ENCODE data around the gene SERF1A. TPM values are rescaled to one million over a fixed set of nuclear protein-coding genes. Genes with fewer than 3 reads are reported as not detected.
"Not testable (repeated sequence)": the region's sequence is repeated elsewhere in the genome, so short reads cannot be mapped to it uniquely, and the experiment has no call there.

Gene SERF1A
- 3.7 TPM for total RNA-seq (2021; ENCODE audit: unreplicated experiment)
- polyA plus RNA-seq (2012): not detected in 2 replicates
- Bru-seq, nascent RNA: percentile 29 among the genes with signal in this experiment
- BruChase-seq, experiment 1, labeled RNA remaining after a 6-hour chase: percentile 22 among the genes with signal in this experiment
- BruChase-seq, experiment 2, labeled RNA remaining after a 2-hour chase: percentile 30 among the genes with signal in this experiment
- long read RNA-seq, transcript SERF1A-201 (3 exons, 963 nt): major isoform, 11 of 12 reads
- long read RNA-seq, partial matches to known transcripts: 0 of 12 reads
- long read RNA-seq, other reads (novel, unspliced or antisense): 0 of 12 reads

DNA sequence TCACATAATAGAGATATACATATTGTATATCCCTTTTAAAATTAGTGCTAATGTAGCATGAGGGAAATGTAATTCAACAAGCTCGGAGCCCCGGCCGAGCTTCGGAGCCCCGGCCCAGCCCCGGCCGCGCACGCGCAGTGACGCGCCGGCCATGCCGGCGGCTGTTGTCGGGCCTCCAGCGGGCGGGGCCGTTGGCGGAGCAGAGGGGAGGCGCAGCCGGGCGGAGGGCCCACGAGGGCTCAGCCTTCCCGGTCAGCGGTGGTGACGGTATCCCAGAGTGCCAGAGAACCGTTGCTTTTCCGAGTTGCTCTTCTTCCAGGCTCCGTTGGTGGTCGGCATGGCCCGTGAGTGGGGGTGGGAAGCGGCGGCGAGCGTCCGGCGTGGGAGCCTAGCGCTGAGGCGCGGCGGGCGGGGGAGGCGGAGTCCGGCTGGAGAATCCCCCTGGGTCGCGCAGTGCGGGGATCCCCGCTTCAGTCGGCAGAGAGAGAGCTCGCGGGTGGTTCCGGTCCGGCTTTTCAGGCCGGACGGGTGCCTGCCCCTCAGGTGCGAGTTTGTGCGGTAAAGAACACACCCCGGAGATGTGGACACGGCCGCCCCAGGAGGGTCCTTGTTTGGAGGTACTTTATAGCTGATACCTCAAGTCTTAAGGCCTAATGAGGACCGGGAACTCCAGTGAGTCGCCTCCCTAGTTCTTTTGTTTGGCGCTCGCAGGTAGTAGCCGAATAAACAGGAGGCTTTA is at the start of gene SERF1A:
SERF1A (plus strand) TSS at position 137 of the 739 bp plus-strand sequence; CDS start at position 338, 201 bp downstream.
- ATAC-seq: peak; percentile 95
- BruUV-seq (replicated peaks): TSS peak; percentile 61
- DNase-seq (ENCODE audit: low read depth, low spot score); H2AFZ ChIP-seq (ENCODE audit: low read depth, low read length, poor library complexity, severe bottlenecking); H3K79me2 ChIP-seq (ENCODE audit: insufficient read depth, low read length); H3K4me2 ChIP-seq (ENCODE audit: low read length); H3K36me3 ChIP-seq (ENCODE audit: control insufficient read depth in 1 of 2, insufficient read depth in 2 of 2, low read length in 2 of 2); H3K9me3 ChIP-seq (ENCODE audit: control insufficient read depth in 1 of 2, insufficient read depth in 1 of 2, low read depth in 1 of 2, low read length in 2 of 2); H3K9ac ChIP-seq (ENCODE audit: low read length); H4K20me1 ChIP-seq (ENCODE audit: insufficient read depth); CTCF ChIA-PET; H3K27me3 ChIP-seq (ENCODE audit: insufficient read depth, low read length); H3K9me2 ChIP-seq (ENCODE audit: insufficient read depth); H3K27ac ChIP-seq (ENCODE audit: low read depth, low read length); intact Hi-C loops (cut with micrococcal nuclease); RAD21 ChIA-PET (ENCODE audit: low non-redundant PET in 1 of 2, low total read pairs in 2 of 2, uncharacterized antibody in 2 of 2, unreplicated experiment in 2 of 2); POLR2A ChIA-PET; H3K4me3 ChIP-seq (replicated peaks in 1 of 2; ENCODE audit: low read depth in 1 of 2, low read length in 2 of 2); H3K4me1 ChIP-seq (ENCODE audit: control insufficient read depth in 1 of 2, insufficient read depth in 2 of 2, low read length in 2 of 2): not testable (repeated sequence)

DNA sequence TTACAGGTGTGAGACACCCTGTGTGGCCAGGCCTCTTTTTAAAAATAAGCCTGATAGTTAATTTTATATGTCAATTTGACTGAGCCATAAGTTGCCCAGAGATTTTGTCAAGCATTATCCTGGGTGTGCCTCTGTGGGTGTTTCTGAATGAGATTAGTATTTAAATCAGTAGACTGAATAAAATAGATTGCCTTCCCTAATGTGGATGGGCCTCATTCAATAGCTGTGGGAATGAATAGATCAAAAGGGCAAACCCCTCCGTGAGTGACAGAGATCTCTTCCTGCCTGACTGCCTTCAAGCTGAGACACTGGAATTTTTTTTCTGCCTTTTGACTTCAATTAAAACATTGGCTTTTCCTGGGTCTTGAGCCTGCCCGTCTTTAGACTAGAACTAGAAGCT is 33.7 kb upstream of the SERF1A start:
- RAD21 ChIA-PET (ENCODE audit: low non-redundant PET in 1 of 2, low total read pairs in 2 of 2, uncharacterized antibody in 2 of 2, unreplicated experiment in 2 of 2); H4K20me1 ChIP-seq (ENCODE audit: insufficient read depth); H3K4me1 ChIP-seq (ENCODE audit: control insufficient read depth in 1 of 2, insufficient read depth in 2 of 2, low read length in 2 of 2); BruUV-seq (replicated peaks); POLR2A ChIA-PET; H3K9me3 ChIP-seq (ENCODE audit: control insufficient read depth in 1 of 2, insufficient read depth in 1 of 2, low read depth in 1 of 2, low read length in 2 of 2); H2AFZ ChIP-seq (ENCODE audit: low read depth, low read length, poor library complexity, severe bottlenecking); H3K36me3 ChIP-seq (ENCODE audit: control insufficient read depth in 1 of 2, insufficient read depth in 2 of 2, low read length in 2 of 2); H3K9ac ChIP-seq (ENCODE audit: low read length); H3K79me2 ChIP-seq (ENCODE audit: insufficient read depth, low read length); H3K4me2 ChIP-seq (ENCODE audit: low read length); H3K27me3 ChIP-seq (ENCODE audit: insufficient read depth, low read length); intact Hi-C loops (cut with micrococcal nuclease); DNase-seq (ENCODE audit: low read depth, low spot score); ATAC-seq; H3K4me3 ChIP-seq (replicated peaks in 1 of 2; ENCODE audit: low read depth in 1 of 2, low read length in 2 of 2); CTCF ChIA-PET; H3K27ac ChIP-seq (ENCODE audit: low read depth, low read length); H3K9me2 ChIP-seq (ENCODE audit: insufficient read depth): not testable (repeated sequence)

DNA sequence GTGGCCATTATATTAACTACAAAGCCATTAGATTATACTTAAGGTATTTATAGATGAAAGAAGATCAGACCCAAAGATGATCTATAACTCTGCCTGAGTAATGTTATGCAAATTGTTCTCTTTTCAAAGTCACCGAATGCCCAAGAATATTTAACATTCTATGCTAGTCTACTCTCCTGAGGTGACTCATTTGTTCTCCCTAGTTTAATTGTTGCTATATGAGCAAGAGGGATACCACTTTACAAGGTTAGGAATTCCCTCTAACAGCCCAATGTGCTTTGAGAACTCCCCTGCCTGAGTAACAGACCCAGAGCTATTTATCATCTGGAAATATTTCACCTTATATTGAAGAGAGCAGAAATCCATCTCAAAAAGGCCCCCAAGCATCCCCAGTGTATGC is 29.8 kb upstream of the SERF1A start:
- H3K79me2 ChIP-seq (ENCODE audit: insufficient read depth, low read length); H3K4me2 ChIP-seq (ENCODE audit: low read length); H2AFZ ChIP-seq (ENCODE audit: low read depth, low read length, poor library complexity, severe bottlenecking); intact Hi-C loops (cut with micrococcal nuclease); H3K9ac ChIP-seq (ENCODE audit: low read length); ATAC-seq; H4K20me1 ChIP-seq (ENCODE audit: insufficient read depth); H3K27ac ChIP-seq (ENCODE audit: low read depth, low read length); H3K4me3 ChIP-seq (replicated peaks in 1 of 2; ENCODE audit: low read depth in 1 of 2, low read length in 2 of 2); POLR2A ChIA-PET; DNase-seq (ENCODE audit: low read depth, low spot score); H3K9me2 ChIP-seq (ENCODE audit: insufficient read depth); H3K9me3 ChIP-seq (ENCODE audit: control insufficient read depth in 1 of 2, insufficient read depth in 1 of 2, low read depth in 1 of 2, low read length in 2 of 2); H3K36me3 ChIP-seq (ENCODE audit: control insufficient read depth in 1 of 2, insufficient read depth in 2 of 2, low read length in 2 of 2); H3K4me1 ChIP-seq (ENCODE audit: control insufficient read depth in 1 of 2, insufficient read depth in 2 of 2, low read length in 2 of 2); RAD21 ChIA-PET (ENCODE audit: low non-redundant PET in 1 of 2, low total read pairs in 2 of 2, uncharacterized antibody in 2 of 2, unreplicated experiment in 2 of 2); H3K27me3 ChIP-seq (ENCODE audit: insufficient read depth, low read length); CTCF ChIA-PET: not testable (repeated sequence)
- TSS peak; percentile 32 for BruUV-seq (replicated peaks)

DNA sequence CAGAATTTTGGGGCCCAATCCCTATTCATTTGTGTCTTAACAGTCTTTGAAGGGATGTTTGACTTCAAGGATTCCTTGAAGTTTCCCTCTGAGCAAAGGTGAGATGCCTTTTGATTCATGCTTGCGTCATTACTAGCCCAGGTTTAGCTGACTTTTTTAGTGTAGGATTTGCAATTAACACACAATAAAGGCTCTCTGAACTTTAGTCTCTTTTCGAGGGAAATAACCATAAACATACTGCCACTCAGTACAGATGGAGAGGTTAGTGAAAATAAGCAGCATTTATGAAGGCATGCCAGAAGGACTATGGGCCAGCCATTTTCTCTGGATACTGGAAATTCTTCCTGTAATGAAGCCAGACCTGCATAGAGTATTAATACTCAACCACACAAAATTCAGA is 4.4 kb upstream of the SERF1A start:
- POLR2A ChIA-PET; BruUV-seq (replicated peaks); H3K27ac ChIP-seq (ENCODE audit: low read depth, low read length); H3K36me3 ChIP-seq (ENCODE audit: control insufficient read depth in 1 of 2, insufficient read depth in 2 of 2, low read length in 2 of 2); RAD21 ChIA-PET (ENCODE audit: low non-redundant PET in 1 of 2, low total read pairs in 2 of 2, uncharacterized antibody in 2 of 2, unreplicated experiment in 2 of 2); H3K9me3 ChIP-seq (ENCODE audit: control insufficient read depth in 1 of 2, insufficient read depth in 1 of 2, low read depth in 1 of 2, low read length in 2 of 2); intact Hi-C loops (cut with micrococcal nuclease); H3K4me1 ChIP-seq (ENCODE audit: control insufficient read depth in 1 of 2, insufficient read depth in 2 of 2, low read length in 2 of 2); H4K20me1 ChIP-seq (ENCODE audit: insufficient read depth); H3K4me2 ChIP-seq (ENCODE audit: low read length); H2AFZ ChIP-seq (ENCODE audit: low read depth, low read length, poor library complexity, severe bottlenecking); H3K4me3 ChIP-seq (replicated peaks in 1 of 2; ENCODE audit: low read depth in 1 of 2, low read length in 2 of 2); CTCF ChIA-PET; H3K9ac ChIP-seq (ENCODE audit: low read length); H3K27me3 ChIP-seq (ENCODE audit: insufficient read depth, low read length); DNase-seq (ENCODE audit: low read depth, low spot score); H3K9me2 ChIP-seq (ENCODE audit: insufficient read depth); ATAC-seq; H3K79me2 ChIP-seq (ENCODE audit: insufficient read depth, low read length): not testable (repeated sequence)
